Measurements from ENCODE around the gene PCDH15.

PCDH15 gene

DNA sequence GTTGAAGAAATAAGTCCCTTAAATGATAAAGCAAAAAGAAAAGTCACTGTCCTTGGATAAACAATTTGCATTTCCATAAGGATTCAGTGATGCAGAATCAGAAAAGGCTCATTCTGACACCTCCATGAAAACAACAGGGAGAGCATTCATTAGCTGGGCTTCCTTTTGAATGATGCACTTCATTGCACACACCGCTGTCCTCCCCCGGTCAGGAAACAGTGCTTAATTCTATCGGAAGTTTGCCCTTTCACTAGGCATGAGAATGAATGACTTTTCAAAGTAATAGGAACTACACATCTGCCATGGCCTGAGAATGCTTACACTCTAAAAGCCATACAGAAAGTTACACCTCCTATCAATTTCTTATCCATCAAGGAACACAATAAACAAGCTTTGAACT, 4.2 kb downstream of the PCDH15 start:
- Histone ChIP-seq H3K27ac (ENCODE audit: low read depth, low read length) (no peak overlapping the region), H3K27me3 (ENCODE audit: control insufficient read depth, insufficient read depth, low read length) (no peaks in the 10 kb centered on the region), H3K36me3 (ENCODE audit: control insufficient read depth, insufficient read depth, low read length) (no peaks in the 10 kb centered on the region), H3K4me1 (ENCODE audit: control insufficient read depth, insufficient read depth, low read length) (peaks cover 8% of the 10 kb centered on the region), H3K9ac (ENCODE audit: low read depth, low read length) (no peak overlapping the region), H3K9me3 (ENCODE audit: control insufficient read depth, insufficient read depth, low read length) (no peaks in the 10 kb centered on the region), H3K4me3 (ENCODE audit: low read depth, low read length) (no peak overlapping the region)

DNA sequence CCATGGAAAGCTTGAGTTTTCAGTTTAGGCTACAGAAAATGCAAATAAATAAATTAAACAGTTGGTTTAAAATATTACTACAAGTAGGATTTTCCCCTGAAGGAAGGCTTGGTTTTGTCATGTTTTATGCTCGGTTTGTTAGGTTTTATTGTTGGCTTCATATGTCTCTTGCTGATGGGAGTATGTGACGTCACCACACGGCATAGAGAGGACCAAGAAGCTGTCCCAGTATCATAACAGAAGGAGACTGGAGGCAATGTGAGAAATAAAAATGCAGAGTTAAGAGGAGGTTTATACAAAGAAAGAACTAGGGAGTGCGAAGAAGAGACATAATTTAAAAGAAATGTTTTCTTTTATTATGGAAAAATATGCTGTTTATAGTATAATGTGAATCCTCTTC, 24.4 kb downstream of the PCDH15 start:
- Histone ChIP-seq H3K4me3 (ENCODE audit: low read depth, low read length) (no peak overlapping the region), H3K4me1 (ENCODE audit: control insufficient read depth, insufficient read depth, low read length) (no peaks in the 10 kb centered on the region), H3K27me3 (ENCODE audit: control insufficient read depth, insufficient read depth, low read length) (no peaks in the 10 kb centered on the region), H3K9me3 (ENCODE audit: control insufficient read depth, insufficient read depth, low read length) (no peaks in the 10 kb centered on the region), H3K27ac (ENCODE audit: low read depth, low read length) (no peak overlapping the region), H3K36me3 (ENCODE audit: control insufficient read depth, insufficient read depth, low read length) (no peaks in the 10 kb centered on the region), H3K9ac (ENCODE audit: low read depth, low read length) (no peak overlapping the region)

DNA sequence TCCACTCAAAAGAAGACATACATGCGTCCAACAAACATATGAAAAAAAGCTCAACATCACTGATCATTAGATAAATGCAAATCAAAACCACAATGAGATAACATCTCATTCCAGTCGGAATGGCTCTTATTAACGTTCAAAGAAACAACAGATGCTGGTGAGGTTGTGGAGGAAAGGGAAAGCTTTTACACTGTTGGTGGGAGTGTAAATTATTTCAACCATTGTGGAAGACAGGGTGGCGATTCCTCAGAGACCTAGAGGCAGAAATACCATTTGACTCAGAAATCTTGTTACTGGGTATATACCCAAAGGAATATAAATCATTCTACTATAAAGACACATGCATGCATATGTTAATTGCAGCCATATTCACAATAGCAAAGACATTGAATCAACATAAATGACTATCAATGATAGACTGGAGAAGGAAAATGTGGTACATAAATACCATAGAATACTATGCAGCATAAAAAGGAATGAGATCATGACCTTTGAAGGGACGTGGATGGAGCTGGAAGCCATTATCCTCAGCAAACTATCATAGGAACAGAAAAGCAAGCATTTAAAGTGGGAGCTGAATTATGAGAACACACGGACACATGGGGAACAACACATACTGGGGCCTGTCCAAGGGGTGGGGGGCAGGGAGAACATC, 28.4 kb downstream of the PCDH15 start:
- no peaks in the 10 kb centered on the region for H3K9me3 ChIP-seq (ENCODE audit: control insufficient read depth, insufficient read depth, low read length)
- H3K36me3 ChIP-seq (ENCODE audit: control insufficient read depth, insufficient read depth, low read length), result no peaks in the 10 kb centered on the region
- H3K9ac ChIP-seq (ENCODE audit: low read depth, low read length), result no peak overlapping the region

DNA sequence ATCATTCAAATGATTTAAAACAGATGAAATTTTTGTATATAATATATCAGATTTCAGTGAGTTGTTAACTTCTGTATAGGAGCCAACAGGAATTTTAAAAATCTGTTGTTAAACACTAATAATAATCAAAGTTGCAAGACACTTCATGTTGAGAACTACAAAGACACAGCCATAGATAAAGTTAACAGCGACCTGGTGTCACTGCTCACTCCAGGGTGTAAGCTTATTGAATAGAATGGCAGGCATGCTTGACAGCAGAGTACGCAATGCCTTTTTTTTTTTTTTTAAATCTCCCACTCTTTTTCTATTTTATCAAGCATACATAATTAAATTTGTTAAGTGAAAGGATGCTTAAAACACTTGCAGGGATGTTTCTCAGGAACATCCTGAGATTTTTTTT, 32.0 kb downstream of the PCDH15 start:
- H3K4me3 ChIP-seq (ENCODE audit: low read depth, low read length), result no peak overlapping the region
- H3K4me1 ChIP-seq (ENCODE audit: control insufficient read depth, insufficient read depth, low read length), result no peaks in the 10 kb centered on the region
- H3K9me3 ChIP-seq (ENCODE audit: control insufficient read depth, insufficient read depth, low read length), result no peaks in the 10 kb centered on the region
- H3K27ac ChIP-seq (ENCODE audit: low read depth, low read length), result no peak overlapping the region
- no peaks in the 10 kb centered on the region for H3K27me3 ChIP-seq (ENCODE audit: control insufficient read depth, insufficient read depth, low read length)
- no peak overlapping the region for H3K9ac ChIP-seq (ENCODE audit: low read depth, low read length)
- H3K36me3 ChIP-seq (ENCODE audit: control insufficient read depth, insufficient read depth, low read length), result no peaks in the 10 kb centered on the region

More for the DNA sequence above, 28.4 kb downstream of the PCDH15 start:
- Histone ChIP-seq H3K27ac (ENCODE audit: low read depth, low read length) (no peak overlapping the region), H3K27me3 (ENCODE audit: control insufficient read depth, insufficient read depth, low read length) (no peaks in the 10 kb centered on the region), H3K4me3 (ENCODE audit: low read depth, low read length) (no peak overlapping the region), H3K4me1 (ENCODE audit: control insufficient read depth, insufficient read depth, low read length) (no peaks in the 10 kb centered on the region)

DNA sequence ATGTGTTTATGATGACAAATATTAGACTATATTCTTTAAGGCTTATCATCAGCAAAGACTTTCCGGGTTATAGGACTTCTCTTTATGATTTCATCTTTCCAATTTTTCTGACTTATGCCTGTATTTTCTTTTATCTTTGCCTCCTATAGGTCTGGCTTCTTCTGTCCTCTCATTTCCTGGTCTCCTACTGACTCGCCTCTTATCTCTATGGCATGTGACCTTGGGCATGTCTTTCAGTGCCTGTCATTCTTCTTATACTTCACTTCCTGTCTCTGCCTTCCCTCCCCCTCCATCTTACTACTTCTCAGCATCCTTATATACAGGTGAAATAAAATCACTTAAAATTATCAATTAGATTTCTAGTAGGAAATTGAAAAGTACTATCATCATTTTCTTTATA, 42.2 kb downstream of the PCDH15 start:
- no peak overlapping the region for H3K9ac ChIP-seq (ENCODE audit: low read depth, low read length)
- no peak overlapping the region for H3K27ac ChIP-seq (ENCODE audit: low read depth, low read length)
- no peaks in the 10 kb centered on the region for H3K36me3 ChIP-seq (ENCODE audit: control insufficient read depth, insufficient read depth, low read length)
- H3K27me3 ChIP-seq (ENCODE audit: control insufficient read depth, insufficient read depth, low read length), result no peaks in the 10 kb centered on the region
- no peaks in the 10 kb centered on the region for H3K9me3 ChIP-seq (ENCODE audit: control insufficient read depth, insufficient read depth, low read length)
- no peak overlapping the region for H3K4me3 ChIP-seq (ENCODE audit: low read depth, low read length)
- H3K4me1 ChIP-seq (ENCODE audit: control insufficient read depth, insufficient read depth, low read length), result no peaks in the 10 kb centered on the region

DNA sequence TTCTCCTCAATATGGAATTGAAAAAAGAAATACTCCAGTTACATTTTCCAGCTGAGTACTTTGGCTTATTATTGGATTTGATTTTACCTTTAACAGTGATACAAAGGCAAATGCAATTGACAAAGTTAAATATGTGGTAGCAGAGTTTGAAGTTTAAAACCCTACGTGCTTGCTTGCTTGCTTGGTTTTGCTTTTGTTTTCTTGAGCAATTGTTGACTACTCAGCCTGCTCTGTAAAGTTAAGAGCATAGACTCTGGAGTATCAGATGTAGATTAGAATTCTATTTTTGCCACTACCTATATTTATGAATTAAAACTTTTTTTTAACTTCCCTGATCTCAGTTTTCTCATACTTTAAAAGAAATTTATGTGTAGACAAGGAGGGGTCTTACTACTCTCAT, 51.4 kb downstream of the PCDH15 start:
- Histone ChIP-seq H3K36me3 (ENCODE audit: control insufficient read depth, insufficient read depth, low read length) (no peaks in the 10 kb centered on the region), H3K9me3 (ENCODE audit: control insufficient read depth, insufficient read depth, low read length) (no peaks in the 10 kb centered on the region), H3K27ac (ENCODE audit: low read depth, low read length) (no peak overlapping the region), H3K9ac (ENCODE audit: low read depth, low read length) (no peak overlapping the region), H3K4me3 (ENCODE audit: low read depth, low read length) (no peak overlapping the region), H3K4me1 (ENCODE audit: control insufficient read depth, insufficient read depth, low read length) (no peaks in the 10 kb centered on the region), H3K27me3 (ENCODE audit: control insufficient read depth, insufficient read depth, low read length) (no peaks in the 10 kb centered on the region)

DNA sequence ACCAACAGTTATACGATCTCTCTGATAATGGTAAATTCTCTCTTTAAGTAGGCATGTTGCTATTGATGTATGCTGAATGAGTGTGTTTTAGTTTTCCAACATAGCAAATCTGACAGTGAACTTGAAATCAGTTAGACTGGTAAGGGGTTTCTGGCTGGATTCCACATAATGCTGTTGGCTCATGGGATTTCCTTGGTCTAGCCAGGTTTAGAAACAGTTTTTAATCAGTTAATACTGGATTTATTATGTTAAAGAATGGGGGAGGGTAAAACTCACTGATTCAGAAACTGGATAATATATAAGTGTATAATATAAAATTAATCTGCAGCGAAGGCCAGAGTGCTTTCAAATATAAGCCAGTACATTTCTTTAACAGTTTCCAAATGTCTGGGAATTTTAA, 55.6 kb downstream of the PCDH15 start:
- Histone ChIP-seq H3K4me1 (ENCODE audit: control insufficient read depth, insufficient read depth, low read length) (no peaks in the 10 kb centered on the region), H3K4me3 (ENCODE audit: low read depth, low read length) (no peak overlapping the region), H3K36me3 (ENCODE audit: control insufficient read depth, insufficient read depth, low read length) (no peaks in the 10 kb centered on the region), H3K27ac (ENCODE audit: low read depth, low read length) (no peak overlapping the region), H3K9me3 (ENCODE audit: control insufficient read depth, insufficient read depth, low read length) (no peaks in the 10 kb centered on the region), H3K9ac (ENCODE audit: low read depth, low read length) (no peak overlapping the region), H3K27me3 (ENCODE audit: control insufficient read depth, insufficient read depth, low read length) (no peaks in the 10 kb centered on the region)

DNA sequence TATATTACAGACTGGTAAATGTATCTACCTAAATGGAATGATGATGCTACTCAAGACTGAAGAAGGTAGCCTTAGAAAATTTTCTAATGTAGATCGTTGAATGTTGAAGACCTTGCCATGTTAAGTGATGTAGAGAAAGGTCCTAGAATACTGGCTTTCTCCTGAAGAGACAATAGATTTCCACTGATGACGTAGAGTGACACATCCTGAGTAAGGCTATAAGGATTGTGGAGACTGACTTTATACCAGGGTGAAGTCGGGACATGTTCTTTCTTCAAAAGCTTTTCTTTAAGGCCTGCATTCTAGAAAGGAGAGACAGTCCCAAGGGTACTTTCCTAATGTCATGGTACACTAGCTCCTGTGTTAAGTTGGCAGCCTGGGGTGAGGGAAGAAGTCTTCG, 58.6 kb downstream of the PCDH15 start:
- Histone ChIP-seq H3K27ac (ENCODE audit: low read depth, low read length) (no peak overlapping the region), H3K27me3 (ENCODE audit: control insufficient read depth, insufficient read depth, low read length) (no peaks in the 10 kb centered on the region), H3K4me3 (ENCODE audit: low read depth, low read length) (no peak overlapping the region), H3K9ac (ENCODE audit: low read depth, low read length) (no peak overlapping the region), H3K9me3 (ENCODE audit: control insufficient read depth, insufficient read depth, low read length) (no peaks in the 10 kb centered on the region), H3K4me1 (ENCODE audit: control insufficient read depth, insufficient read depth, low read length) (no peaks in the 10 kb centered on the region), H3K36me3 (ENCODE audit: control insufficient read depth, insufficient read depth, low read length) (no peaks in the 10 kb centered on the region)

DNA sequence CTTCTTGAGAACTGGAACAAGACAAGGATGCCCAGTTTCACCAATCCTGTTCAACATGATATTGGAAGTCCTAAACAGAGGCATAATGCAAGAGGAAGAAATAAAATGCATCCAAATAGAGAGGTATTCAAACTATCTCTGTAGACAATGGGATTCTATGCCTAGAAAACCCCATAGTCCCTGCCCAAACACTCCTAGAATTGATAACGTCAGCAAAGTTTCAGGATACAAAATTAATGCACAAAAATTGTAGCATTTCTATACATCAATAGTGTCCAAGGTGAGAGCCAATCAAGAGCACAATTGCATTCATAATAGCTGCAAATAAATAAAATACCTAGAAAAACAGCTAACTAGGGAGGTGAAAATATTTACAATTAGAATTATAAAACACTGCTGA, 72.5 kb downstream of the PCDH15 start:
- H3K9me3 ChIP-seq (ENCODE audit: control insufficient read depth, insufficient read depth, low read length), result no peaks in the 10 kb centered on the region
- no peak overlapping the region for H3K4me3 ChIP-seq (ENCODE audit: low read depth, low read length)
- H3K27ac ChIP-seq (ENCODE audit: low read depth, low read length), result no peak overlapping the region
- no peaks in the 10 kb centered on the region for H3K4me1 ChIP-seq (ENCODE audit: control insufficient read depth, insufficient read depth, low read length)
- no peaks in the 10 kb centered on the region for H3K36me3 ChIP-seq (ENCODE audit: control insufficient read depth, insufficient read depth, low read length)
- H3K27me3 ChIP-seq (ENCODE audit: control insufficient read depth, insufficient read depth, low read length), result no peaks in the 10 kb centered on the region
- no peak overlapping the region for H3K9ac ChIP-seq (ENCODE audit: low read depth, low read length)

DNA sequence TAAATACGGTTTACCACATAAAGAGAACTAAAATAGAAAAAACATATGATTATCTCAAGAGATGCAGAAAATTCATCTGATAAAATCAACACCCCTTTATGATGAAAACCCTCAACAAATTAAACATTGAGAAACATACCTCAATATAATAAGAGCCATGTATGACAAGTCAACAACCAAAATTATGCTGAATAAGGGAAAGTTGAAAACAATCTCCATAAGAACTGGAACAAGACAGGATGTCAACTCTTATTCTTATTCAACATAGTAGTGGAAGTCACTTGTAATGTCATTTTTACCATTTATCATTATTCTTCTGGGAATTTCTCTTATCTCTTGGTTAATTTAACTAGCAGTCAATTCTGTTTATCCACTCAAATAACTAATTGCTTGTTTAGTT, 79.0 kb downstream of the PCDH15 start:
- Histone ChIP-seq H3K9me3 (ENCODE audit: control insufficient read depth, insufficient read depth, low read length) (no peaks in the 10 kb centered on the region), H3K9ac (ENCODE audit: low read depth, low read length) (no peak overlapping the region), H3K36me3 (ENCODE audit: control insufficient read depth, insufficient read depth, low read length) (no peaks in the 10 kb centered on the region), H3K27ac (ENCODE audit: low read depth, low read length) (no peak overlapping the region), H3K4me3 (ENCODE audit: low read depth, low read length) (no peak overlapping the region), H3K4me1 (ENCODE audit: control insufficient read depth, insufficient read depth, low read length) (no peaks in the 10 kb centered on the region), H3K27me3 (ENCODE audit: control insufficient read depth, insufficient read depth, low read length) (no peaks in the 10 kb centered on the region)

DNA sequence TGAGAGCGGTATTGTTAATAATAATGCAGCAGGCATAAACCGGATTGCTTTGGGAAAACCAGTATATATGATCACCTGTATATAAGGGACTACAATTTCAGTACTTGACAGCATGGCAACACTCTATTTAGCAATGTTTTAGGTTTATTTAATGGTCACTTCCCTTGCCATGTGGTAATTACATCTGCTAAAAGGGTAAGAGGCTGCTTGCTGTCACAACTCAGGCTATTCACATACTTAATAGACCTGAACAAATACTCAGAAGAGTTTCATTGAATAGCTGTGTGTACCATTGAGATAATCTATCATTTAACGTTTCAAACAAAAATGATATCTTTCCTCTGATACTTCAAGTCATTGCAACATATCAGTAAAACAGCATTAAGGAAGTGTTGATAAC, 90.1 kb downstream of the PCDH15 start:
- no peak overlapping the region for H3K4me3 ChIP-seq (ENCODE audit: low read depth, low read length)
- H3K4me1 ChIP-seq (ENCODE audit: control insufficient read depth, insufficient read depth, low read length), result no peaks in the 10 kb centered on the region
- no peaks in the 10 kb centered on the region for H3K27me3 ChIP-seq (ENCODE audit: control insufficient read depth, insufficient read depth, low read length)
- H3K36me3 ChIP-seq (ENCODE audit: control insufficient read depth, insufficient read depth, low read length), result no peaks in the 10 kb centered on the region
- H3K27ac ChIP-seq (ENCODE audit: low read depth, low read length), result no peak overlapping the region
- no peaks in the 10 kb centered on the region for H3K9me3 ChIP-seq (ENCODE audit: control insufficient read depth, insufficient read depth, low read length)
- no peak overlapping the region for H3K9ac ChIP-seq (ENCODE audit: low read depth, low read length)

DNA sequence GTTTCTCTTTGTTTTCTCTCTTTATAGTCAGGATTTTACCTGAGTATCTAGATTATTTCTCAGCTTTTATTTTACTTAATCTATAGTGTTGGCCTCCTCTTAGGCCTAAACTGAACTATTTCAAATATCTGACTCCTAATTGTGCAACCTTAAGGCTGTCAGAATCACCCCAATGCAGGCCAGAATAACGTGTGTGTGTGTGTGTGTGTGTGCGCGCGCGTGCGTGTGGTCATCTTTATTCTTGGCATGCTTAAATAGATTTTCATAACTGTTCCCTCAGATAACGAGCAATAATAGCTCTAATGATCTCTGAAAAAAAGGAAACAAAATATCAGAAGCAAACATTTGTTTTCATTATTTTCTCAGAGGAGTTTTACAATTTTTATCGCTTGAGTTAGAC, 92.4 kb downstream of the PCDH15 start:
- no peak overlapping the region for H3K27ac ChIP-seq (ENCODE audit: low read depth, low read length)
- H3K4me1 ChIP-seq (ENCODE audit: control insufficient read depth, insufficient read depth, low read length), result no peaks in the 10 kb centered on the region
- H3K4me3 ChIP-seq (ENCODE audit: low read depth, low read length), result no peak overlapping the region

More for the DNA sequence above, 92.4 kb downstream of the PCDH15 start:
- H3K9ac ChIP-seq (ENCODE audit: low read depth, low read length), result no peak overlapping the region
- H3K36me3 ChIP-seq (ENCODE audit: control insufficient read depth, insufficient read depth, low read length), result no peaks in the 10 kb centered on the region
- H3K9me3 ChIP-seq (ENCODE audit: control insufficient read depth, insufficient read depth, low read length), result no peaks in the 10 kb centered on the region
- H3K27me3 ChIP-seq (ENCODE audit: control insufficient read depth, insufficient read depth, low read length), result no peaks in the 10 kb centered on the region
